Inflammatory macrophage (primary cell): ENCODE data around the gene ABHD2.
"Not testable (repeated sequence)": the region's sequence is repeated elsewhere in the genome, so short reads cannot be mapped to it uniquely, and the experiment has no call there.

Source experiments
- DNase-seq, 2 donors: peaks; one replicate each; pipeline ENCODE4 v3.0.0-alpha.2; 2020 to 2022

Gene ABHD2

DNA sequence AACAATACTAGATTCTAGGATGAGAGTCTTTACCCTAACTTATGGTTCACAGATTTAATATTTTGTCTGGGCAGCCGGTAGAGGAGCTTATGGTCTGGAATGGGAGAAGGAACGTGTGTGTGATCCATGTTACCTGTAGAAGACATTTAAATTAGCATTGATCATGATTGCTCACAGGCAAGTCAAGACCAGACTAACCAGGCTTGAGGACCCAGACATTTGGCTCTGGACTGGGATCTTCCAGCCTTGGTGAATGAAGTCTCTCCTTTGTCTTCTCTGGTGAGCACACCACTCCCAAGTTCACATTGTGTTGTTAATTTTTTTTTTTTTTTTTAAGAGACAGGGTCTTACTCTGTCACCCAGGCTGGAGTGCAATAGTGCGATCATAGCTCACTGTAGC is 11.7 kb downstream of the ABHD2 start:
- DNase-seq: no peak

DNA sequence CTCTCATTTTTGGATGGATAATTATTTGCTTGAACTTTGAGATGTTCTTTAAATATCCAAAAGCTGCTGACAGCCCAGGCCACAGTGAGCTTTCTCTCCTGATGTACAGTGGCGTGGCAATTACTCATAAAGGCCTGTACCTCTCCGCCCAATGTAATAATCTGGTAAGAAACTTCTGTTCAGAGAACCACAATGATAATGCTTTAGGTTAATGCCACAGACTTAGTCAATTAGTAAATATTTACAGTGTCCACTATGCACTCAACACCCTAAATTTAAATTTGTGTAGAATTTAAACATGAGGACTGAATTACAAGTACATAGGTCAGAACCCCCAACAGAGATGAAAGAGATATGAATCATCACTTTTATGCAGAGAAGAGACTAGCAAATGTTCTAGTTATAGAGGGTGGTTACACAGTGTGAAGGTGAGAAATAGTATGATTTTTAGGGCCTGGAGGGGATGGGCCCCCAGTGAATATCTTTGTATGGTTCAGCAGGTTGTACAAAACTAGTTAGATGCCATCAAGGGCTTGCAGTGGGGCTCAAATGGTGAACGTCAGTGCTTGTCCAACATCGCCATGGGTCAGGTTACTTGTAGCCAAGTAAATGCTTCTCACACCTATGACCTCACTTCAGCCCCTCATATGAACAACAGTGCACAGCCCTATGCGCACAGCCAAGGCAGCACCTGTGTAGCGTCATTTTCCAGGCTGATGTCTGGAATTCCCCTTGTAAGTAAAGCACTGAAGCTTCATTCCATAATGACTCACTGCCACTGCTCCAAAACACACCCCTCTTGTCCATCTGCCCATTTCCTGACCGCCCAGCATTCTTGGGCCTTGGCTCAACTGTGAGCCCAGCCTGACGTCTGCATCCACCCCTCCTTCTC is 13.3 kb downstream of the ABHD2 start:
- DNase-seq: no peak

DNA sequence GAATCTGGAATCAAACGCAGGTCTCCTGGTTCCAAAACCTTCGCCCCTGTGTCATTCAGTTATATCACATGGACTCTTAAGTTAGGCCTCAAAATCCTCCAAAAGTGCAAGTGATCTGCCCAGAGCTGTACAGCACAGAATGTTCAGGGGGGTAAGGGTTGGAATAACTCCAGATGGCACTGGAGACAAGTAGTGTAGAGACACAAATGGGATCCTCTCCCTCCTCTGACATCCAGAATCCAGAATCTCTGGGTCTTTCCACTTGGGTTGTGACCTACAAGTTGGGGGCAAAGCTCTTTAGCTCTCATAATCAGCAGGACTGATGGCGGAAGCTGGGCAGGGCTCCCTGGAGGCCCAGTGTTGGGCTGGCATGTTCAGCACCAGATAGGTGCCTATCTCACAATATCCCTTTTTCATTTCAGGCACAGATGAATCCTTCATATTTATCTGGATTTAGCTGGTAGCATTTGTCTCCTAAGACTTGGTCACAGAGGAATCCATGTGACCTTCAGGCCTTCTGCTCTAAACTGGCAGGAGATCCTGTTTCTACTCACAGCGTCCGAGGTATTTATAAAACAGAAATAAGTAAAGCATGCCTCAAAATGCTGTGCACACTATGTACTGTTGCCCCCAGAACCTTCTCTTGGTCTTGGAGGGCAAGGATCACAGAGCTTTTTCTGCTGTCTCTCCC is 15.4 kb downstream of the ABHD2 start:
- no peak for DNase-seq

DNA sequence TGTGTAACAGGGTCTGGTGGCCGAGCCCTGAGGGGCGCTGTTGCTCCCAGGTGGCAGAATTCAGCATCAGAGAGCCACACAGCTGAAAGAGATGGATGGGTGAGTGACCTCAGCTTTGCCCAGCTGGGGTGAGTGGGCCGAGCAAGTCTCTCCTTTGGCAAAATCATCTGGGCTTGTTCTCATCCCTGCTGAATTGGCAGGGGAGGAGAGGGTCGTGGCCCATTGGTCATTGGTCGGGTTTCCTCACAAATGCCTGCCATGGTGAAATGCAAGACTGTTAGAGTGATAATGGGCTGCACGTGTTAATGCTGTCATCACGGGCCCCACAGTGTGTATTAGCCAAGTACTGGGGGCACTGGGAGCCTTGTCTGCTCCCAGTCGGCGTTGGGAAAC is 15.9 kb downstream of the ABHD2 start:
- DNase-seq: no peak

DNA sequence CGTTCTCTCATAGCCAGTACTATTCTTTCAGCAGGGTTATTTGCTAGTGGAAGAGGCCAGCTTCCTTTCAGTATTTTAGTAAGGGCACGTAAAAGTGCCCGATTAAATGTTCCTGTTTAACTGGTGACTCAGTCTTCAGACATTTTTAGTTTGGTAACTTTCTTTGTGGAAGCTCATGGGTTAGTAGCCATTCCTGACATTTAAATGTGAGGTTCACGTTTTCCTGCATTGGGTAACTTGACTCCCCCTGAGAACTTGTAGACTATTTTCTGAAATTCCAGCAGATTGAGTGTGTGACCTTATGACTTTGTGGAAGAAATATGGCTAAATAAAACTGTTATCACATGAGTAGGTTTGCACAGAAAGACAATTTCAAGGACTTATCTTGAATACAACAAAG is 16.9 kb downstream of the ABHD2 start:
- peak; percentile 54 to 56 for DNase-seq

DNA sequence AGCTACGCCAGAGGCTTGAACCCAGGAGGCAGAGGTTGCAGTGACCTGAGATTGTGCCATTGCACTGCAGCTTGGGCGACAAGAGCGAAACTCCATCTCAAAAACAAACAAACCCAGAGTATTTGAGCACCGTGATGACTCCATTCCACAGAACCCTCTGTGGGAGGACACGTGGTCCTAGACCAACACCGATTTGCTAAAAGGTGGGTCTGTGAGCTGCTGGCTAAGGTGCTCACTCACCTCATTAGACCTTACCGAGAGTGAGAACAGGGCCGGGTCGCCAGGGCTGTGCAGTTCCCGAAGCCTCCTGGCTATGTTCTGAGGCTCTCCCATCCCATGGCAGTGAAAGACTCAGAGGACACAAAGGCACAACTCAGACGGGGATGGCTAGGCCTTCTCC is 17.9 kb downstream of the ABHD2 start:
- DNase-seq: no peak

DNA sequence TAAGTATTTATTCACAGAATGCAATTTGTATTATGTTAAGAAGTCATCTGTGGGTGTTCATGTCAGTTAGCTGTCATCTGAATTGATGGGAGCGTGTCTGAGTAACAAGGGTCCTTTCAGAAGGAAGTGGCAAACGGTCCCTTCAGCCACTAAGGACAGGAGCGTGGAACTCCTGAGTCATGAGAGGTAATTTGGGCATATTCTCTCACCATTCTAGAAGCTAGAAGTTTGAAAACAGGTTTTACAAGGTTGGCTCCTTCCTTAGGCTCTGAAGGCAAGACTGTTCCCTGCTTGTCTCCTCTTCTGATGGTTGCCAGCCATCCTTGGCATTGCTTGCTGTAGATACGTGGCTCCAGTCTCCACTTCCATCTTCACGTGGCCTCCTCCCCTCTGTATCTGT is 19.7 kb downstream of the ABHD2 start:
- no peak for DNase-seq

DNA sequence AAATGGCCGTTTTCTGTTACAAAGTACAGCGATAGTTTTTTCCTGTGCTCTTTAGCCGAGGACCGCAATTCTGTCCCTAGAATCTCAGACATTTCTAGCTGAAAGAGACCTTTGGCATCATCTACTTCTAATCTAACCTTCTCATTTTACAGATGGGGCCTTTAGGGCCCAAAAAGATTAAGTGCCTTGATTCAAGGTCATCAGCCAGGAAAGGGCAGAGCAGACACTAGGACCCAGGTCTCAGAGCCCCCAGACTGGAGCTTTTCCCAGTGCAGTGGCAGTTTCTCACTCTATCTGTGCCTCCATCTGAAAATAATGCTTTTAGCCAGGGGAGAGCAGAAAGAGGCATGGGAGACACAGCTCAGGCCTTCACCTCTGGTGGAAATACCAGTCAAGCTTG is 20.6 kb downstream of the ABHD2 start:
- DNase-seq: no peak

DNA sequence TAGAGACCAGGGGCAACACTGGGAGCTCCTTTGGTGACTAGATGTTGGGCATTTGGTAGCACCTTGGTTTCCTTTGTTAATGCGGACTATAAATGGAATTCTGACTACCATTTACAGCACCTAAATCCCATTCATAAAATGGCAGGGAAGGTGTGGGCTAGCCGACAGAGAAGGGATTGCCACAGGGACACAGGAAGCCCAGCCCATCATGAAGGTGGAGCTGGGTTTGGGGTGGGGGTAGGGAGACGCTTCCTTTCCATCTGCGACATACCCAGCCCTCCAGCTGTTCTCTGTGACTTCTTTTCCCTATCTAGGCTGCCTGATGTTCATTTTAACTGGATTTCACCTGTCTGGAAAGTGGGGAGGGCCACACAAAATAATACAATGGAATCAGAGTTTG is 21.0 kb downstream of the ABHD2 start:
- no peak for DNase-seq

DNA sequence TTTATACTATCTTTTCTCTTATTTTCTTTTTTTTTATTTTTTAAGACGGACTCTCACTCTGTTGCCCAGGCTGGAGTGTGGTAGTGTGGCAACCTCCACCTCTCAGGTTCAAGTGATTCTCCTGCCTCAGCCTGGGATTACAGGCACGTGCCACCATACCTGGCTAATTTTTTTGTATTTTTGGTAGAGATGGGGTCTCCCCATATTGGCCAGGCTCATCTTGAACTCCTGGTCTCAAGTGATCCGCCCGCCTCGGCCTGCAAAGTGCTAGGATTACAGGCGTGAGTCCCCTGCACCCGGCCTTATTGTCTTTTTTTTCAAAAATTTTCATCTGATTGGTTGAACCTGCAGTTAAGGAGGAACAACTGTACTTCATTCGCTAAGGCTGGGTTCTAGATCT is 21.8 kb downstream of the ABHD2 start:
- no peak for DNase-seq

DNA sequence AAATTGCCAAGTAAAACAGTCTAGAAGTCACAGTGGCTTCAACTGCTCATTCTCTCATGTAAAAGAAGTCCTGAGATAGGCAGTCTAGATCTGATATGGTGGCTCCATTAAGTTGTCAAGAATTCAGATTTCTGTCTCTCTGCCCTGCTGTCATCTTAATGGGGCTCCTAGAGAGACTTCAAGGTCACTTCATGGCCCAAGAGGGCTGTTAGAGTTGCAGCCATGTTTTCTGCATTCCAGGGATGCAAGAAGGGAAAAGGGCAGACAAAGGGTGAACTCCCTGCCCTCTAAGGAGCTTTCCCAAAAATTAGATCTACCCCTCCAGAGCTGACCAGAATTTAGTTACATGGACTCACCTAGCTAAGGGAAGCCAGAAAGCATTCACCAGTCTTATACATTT is 23.1 kb downstream of the ABHD2 start:
- DNase-seq: no peak

DNA sequence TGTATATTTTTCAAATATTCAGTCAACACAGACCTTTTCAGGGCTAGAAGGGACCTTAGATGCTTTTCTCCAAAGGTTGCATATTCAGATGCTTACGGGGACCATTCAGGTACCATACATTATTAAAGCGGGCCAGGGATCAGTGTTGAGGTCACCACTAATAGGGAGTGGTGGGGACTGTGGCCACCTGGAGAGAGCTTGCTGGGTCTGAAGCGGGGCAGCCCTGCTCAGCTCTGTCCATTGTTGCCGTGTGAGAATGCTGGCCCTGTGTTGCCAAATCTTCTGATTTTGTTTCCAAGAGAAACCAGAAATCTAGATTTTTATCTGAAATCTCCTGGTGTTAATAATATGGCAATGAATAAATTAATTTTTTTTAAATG is 23.7 kb downstream of the ABHD2 start:
- DNase-seq: no peak

DNA sequence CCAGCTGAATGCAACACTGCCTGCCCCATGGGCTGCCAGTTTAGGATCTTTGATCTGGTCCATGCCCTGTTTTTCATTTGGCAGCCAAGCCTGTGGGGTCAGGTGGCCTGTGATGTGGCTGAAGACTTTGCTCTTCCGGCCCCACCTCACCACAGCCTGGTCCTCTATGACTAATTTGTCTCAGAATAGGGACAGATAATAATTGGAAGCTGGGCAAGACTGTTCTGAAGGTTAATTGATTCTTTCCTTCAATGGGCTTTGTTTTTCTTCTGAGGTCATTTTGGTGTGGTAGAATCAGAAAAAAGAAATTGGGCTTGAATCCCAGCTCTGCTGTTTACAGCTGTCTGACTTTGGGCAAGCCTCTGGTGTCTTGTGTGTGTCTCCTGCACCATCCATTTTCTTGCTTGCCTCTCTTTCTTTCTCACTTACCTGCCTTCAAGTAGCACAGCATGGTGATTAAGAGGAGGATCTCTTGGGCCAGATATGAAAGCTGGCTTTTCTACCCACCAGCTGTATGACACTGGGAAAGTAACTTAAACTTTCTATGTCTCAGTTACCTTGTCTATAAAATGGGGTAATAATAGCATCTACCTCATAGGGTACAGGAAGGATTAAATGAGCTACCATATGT is 24.2 kb downstream of the ABHD2 start:
- DNase-seq: no peak

DNA sequence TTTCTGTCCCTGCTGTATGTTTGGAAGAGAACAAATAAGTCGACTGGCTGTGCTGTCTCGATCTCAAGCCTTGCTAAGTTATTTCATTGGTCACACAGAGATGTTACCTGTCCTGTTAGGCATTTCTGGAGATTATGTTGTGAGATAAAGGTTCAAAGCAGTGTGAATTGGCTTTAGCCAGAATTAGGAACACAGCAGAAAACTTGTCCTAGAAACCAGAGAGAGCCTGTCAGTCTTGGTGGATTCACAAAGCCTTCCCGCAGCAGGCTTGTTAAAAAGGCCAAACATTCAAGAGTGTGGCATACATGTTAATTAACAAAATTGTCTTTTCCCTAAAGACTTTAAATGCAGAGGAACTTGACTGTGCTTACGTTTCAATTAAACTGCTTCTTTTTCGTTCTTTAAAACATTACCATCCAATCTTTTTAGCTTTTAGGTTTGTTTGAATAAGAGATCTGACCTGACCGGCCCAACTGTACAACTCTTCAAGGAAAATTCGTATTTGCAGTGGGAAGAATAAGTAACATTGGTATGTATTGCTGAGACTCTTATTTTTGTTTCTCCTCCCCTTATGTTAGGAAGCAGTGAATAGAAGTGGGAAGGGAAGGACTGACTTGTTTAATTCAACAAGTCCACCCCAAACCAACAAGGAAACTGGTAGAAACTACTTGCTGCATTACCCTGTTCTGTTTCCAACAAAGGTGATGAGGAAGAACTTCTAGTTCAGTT is 25.2 kb downstream of the ABHD2 start:
- DNase-seq: no peak

DNA sequence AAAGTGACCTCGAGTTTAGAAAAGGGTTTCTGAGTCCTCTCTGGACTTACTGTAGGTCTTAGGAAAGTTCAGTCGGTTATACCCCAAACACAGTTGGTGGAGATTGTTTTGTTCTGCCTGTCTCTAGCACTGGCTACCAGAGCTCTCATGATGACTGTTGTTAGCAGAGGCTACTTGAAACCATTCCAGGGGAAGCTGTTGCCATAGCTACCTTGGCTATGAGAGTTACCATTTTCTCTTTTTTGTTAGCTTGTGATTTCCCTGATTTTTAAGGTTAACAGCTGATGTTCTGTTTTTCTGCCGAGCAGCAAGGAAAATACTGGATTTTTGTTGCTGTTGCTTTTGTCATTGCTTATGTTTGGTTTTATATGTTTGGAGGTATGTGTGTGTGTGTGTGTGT is 26.7 kb downstream of the ABHD2 start:
- DNase-seq: no peak

DNA sequence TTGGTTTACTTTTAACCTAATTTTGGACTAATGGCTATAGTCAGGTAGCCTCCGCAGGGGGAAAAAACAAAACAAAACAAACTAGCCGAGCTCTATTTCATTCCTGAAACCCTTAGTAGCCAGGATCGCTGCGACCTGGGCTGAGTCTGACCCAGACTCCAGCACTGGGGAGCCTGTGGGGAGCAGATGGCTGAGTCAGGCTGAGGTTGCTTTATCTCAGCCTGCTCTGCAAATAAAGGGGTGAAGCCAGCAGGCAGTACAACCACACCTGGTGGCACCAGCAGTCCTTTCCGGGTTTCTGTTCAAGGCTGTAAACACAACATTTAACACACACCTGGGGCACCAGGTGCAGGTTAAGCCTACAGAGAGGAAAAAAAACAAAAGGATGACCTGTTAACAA is 27.3 kb downstream of the ABHD2 start:
- DNase-seq: no peak

DNA sequence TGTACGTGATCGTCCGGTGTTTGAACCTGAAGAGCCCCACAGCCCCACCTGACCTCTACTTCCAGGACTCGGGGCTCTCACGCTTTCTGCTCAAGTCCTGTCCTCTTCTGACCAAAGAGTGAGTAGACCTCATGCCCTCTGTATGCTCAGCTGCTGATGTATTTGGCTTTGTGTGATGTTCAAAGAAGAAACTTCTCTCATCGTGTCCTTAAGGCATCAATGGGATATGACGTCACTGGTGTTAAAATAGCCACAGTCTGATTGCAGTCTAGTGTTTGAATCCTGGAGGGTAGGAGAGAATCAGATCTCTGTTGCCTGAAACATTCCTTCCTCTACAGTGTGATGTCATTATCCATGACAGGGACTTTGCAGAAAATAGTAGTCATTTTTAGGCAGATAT is 28.1 kb downstream of the ABHD2 start:
- DNase-seq: no peak

DNA sequence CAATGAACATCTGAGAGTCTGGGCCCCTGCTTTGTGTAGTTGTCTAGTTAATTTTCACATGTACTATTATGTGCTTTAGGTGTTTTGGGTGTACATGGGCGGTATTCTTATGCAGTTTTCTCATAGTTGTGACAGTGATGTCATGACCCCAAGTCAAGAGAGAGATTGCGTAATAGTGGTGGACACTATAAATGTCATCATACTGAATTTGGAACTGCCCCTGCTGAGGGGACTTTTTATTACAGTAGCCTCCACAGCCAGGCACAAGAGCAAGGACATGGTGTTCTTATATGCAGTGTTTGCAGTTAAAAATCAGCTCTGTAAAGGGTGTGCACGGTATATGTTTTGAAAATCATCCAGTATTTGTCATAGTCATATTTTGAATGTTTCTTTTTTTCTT is 29.5 kb downstream of the ABHD2 start:
- peak; percentile 47 to 55 for DNase-seq

DNA sequence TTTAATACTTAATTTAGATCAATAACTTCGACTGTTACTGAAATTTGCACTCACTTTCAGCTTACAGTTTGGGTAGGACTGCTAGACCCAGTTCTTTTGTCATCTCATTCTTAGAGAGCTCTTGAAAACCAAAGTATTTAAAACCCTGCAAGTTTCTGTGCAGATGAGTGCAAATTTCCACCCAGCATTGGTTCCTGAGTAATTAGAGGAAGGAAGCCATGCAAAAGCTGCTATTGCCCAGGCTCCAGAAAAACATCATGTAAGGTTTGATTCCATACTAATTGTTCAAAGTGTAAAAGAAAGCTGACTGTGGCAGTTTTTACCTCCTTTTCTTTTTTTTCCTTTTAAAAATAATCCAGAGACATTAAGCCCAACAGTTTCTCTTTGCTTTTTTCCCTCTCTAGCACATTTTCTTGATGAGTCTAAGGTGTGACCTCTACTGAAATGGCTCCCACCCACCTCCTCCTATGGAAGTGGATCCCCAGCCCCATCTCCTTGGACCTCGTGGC is 30.3 kb downstream of the ABHD2 start:
- DNase-seq: peak; percentile 27 to 31

DNA sequence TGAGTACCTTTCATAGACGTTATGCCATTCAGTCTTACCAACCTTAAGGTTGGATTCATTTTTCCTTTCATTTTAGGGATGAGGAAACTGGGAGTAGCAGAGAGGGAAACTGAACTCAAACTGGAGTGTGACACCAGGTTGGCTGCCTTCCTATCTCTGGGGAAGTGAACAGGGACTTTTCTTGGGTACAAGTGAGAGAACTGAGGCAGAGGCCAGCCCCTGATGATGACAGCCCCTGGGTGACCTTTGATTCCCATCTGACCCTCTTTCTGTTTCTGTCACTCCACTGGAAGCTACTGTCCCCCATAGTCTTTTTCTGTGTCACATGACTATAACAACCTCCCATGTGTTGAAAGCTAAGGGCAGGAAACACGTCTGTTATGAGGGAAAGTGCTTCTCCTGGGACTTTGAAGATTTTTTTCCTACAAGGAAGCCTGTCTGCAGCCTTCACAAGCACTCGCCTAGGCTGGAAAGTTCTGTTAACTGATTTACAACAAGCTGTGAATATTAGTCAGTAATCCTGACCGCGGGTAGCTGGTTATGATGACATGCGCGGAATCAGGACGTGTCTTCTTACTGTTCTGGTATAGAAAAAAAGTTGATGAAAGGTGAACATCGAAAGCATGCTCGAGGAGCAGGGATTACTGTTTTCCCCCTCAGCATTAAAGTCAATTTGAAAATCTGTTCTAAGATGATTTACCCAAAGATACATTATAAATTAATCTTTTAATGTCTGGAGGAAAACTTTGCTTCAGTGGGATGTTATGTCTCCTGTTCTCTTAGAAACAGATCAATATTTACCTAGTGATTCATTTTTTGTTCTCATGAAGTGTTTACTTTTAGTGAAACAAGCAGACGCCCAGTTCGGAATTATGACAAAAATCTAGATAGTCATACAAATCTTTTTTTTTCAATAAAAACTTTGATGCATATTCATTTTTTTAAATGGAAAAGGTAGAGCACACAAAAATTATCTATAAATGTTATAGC is 31.5 kb downstream of the ABHD2 start:
- no peak for DNase-seq

DNA sequence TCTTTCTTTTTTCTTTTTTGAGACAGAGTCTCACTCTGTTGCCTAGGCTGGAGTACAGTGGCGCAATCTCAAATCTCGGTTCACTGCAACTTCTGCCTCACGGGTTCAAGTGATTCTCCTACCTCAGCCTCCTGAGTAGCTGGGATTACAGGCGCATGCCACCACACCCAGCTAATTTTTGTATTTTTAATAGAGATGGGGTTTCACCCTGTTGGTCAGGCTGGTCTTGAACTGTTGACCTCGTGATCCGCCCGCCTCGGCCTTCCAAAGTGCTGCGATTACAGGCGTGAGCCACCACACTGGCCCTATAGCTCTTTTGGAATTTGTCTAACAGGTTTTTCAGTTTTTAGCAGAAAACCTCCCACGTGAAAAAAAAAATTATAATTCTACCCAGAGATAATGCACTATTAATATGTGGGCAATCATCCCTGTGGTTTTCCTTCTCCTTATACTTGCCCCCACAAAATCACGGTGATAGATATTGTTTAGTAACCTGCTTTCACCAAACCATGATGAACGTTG is 32.3 kb downstream of the ABHD2 start:
- not testable (repeated sequence) for DNase-seq
